GM19099 (cell line): ENCODE measurements around the gene HP1BP3.

Experiments used
- POLR2A ChIP-seq: IDR thresholded peaks from 3 replicates; pipeline ENCODE4 v1.6.1; 2011; ENCODE audit warnings: low read depth; ENCODE audit not compliant: insufficient read length; ENCODE audit errors: extremely low read depth

HP1BP3 gene

DNA sequence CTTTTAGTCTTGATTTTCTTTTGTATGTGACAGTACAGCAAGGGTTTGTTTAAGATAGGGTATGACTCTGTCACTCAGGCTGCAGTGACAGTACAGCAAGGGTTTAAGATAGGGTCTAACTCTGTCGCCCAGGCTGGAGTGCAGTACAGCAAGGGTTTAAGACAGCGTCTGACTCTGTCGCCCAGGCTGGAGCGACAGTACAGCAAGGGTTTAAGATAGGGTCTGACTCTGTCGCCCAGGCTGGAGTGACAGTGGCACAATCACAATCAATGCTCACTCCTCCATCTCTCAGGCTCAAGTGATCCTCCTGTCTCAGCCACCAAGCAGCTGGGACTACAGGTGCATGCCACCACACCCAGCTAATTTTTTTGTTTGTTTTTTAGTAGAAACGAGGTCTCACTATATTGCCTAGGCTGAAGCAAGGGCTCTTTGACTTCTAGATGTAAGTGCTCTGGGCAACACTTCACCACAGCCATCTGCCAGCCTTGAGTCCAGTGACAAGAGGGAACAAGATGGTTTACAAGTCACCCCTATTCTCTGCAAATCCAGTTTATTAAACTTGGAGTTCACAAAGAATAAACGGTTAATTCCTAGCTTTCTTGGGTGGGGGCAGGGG, 53.6 kb downstream of the HP1BP3 start:
- no peak for TF ChIP-seq POLR2A

DNA sequence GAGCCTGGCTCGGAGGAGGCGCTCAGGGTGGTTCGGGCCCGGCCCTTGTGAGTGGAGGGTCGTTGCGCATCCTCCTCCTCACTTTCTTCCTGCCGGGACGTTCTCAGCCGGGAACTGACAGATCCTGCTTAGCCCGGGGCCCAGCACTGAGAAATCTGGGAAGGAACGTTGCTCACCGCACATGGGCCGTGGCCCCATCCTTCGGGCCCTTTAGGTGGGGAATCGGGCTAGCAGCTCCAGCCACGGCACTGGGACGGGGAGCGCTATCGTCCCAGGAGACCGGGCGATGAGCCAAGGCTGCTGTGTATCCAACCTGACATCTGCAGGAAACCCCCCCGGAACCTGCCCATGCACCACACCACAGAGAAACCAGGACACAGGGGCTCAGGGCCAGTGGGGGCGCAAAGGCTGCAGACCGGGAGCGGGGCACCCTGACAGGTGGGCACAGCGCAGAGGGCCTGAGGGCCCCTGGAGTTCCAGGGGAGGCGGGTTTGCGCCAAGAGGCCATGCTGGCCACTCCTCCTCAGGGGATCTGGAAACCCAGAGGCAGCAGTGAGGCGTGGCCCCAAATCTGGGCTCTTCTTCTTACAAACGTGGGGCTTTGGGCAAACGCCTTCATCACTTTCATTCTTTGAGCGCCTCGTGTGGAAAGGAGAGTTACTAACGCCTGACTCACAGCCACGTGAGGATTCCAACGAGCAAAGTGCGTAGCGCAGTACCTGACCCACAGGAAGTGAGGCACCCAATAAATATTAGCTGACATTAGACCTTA, 54.3 kb downstream of the HP1BP3 start, which contains the start of gene SH2D5:
SH2D5 (minus strand) TSS at position 116 of the 772 bp plus-strand sequence. CDS start 4,659 bp downstream, outside the sequence.
- TF ChIP-seq POLR2A, result no peak

DNA sequence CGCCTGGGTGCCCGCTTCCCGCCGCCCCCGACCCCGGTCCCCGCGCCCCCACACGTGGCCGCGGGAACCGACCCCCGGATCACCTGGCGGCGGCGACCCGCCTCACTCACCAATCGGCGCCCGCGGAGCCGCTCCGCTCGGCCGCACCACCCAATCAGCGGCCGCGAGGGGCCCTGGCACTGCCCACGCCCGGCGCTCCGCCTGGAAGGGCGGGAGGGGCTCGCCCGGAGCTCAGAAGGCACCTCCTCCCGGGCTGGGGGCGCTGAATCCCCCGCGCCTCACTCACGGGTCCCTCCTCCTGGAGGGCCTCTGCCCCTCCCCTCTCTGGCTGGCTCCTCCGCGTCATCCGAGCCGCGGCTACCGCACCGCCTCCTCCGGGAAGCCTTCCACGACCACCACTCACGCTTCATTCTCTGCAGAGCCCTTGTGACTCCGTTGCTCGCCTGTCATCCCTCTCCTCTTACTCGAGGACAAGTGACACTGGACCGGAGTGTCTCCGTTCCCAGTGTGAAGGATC, 55.0 kb downstream of the HP1BP3 start:
- TF ChIP-seq POLR2A, result no peak

DNA sequence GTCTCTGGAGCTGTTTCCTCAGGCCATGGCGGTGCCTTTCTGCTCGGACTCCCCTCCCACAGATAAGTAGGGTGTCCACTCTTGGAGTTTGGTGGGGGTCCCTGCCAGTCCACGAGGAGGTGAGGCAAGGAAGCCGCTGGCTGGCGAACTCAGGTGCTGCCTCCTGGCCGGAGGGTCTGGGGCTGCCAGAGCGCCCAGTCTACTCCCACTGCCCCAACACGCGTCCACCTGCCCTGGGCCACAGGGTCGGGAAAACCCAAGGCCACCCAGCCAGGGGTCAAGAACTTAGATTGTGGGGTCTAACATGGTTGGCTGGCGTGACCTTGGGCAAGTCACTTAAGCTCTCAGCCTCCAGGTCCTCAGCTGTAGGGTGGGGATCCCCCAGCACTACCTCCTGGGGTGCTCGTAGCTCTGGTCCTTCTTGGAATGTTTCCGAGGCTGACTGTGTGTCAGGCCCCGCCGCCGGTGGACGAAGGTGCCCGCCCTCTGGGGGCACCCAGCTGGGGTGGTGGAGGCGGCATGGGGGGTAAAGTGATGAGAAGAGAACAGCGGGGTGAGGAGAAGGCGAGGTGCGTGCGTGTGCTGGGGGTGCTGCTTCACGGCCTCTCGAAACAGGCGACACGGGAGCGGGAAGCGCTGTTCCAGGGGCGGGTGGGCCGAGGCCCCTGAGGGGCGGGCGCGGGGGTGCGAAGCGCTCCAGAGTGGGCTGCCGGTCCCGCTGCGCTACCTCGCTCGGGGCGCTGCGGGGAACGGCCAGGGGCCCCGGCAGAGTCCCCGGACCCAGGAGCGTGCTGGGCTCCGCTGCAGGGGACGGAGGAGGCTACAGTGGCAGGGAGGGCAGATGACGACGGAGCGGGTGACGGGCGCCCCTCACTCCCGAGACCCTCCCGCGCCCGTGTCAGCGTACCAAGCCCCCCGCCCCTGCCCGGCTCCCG, 55.8 kb downstream of the HP1BP3 start:
- TF ChIP-seq POLR2A, result no peak

DNA sequence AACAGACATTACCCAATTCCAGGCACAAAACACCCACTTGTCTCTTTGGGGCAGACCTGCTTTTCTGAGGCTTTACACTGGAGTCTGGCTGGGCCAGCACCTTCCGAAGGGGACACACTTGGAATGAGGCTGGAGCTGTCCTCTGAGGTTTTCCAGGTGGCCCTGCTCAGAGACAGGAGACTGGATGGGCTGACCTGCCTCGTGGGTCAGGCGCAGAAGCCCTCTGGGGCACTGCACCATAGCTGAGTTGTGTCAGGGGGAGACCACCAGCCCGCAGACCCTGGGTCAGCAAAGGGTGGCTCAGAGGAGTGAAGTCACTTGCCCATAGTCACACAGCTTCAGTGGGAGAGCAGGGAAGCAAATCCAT, 56.4 kb downstream of the HP1BP3 start:
- no peak for TF ChIP-seq POLR2A

DNA sequence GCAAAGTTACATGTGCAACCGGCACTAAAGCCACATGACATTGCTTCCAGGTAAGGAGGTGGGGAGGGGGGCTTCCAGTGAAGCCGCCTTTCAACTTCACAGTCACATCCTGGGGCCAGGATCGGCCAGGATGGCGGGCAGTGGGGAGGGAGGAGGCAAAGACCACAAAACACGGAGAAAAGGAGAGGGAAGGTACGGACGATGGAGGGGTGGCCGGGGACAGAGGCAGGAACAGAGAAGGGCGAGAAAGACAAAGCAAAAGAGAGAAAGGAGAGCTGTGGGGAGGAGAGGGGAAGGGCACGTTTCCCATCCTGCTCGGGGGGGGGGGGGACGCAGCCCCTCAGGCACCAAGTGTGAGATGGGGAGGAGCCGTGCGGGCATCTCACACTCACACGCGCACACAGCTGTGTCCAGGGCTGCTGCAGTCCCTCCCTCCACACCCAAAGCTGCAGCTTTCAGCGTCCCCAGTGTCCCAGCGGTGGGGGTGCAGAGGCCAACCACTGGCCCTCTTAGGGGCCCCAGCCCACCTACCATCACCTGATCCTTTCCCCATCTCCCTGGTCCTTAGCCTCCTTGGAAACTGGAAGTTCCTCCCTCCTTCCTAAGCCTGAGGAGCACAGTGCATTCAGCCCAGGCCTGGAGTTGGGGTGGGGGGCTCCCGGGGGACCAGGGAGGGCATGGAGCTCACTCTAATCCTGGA, 57.0 kb downstream of the HP1BP3 start:
- no peak for TF ChIP-seq POLR2A

DNA sequence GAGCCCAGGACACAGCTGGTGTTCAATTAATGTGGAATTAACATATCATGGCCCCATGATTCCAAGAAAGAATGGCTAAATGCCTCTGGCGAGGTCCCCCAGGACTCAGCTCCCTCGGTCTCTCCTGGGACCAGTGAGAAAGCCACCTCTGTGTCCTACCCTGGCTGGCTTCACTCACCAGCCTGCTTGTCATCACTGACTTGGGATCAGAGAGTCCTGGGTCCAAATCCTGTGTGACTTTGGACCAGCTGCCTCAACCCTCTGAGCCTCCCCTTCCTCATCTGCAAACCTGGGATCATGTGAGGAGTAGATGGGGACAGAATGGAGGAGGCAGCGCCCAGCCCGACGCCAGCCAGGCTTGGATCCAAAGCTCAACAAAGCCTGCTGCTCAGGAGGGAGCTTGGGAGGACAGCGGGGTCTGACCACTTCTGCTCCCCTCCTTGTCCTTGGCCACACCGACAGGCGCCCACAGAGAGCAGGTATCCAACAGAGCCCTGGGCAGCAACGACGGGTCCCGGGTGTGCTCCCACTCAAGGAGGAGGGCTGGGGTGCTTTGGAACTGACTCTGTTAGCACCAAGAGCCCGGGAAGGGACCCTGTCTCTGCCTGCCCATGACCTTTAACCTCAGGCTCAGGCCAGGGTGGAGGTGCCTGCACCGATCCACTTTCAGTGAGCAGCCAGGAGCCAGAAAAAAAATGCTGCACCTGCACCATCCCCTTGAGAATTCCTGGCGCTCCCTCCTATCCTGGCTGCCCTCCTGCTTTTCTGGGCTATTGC, 57.8 kb downstream of the HP1BP3 start:
- no peak for TF ChIP-seq POLR2A

DNA sequence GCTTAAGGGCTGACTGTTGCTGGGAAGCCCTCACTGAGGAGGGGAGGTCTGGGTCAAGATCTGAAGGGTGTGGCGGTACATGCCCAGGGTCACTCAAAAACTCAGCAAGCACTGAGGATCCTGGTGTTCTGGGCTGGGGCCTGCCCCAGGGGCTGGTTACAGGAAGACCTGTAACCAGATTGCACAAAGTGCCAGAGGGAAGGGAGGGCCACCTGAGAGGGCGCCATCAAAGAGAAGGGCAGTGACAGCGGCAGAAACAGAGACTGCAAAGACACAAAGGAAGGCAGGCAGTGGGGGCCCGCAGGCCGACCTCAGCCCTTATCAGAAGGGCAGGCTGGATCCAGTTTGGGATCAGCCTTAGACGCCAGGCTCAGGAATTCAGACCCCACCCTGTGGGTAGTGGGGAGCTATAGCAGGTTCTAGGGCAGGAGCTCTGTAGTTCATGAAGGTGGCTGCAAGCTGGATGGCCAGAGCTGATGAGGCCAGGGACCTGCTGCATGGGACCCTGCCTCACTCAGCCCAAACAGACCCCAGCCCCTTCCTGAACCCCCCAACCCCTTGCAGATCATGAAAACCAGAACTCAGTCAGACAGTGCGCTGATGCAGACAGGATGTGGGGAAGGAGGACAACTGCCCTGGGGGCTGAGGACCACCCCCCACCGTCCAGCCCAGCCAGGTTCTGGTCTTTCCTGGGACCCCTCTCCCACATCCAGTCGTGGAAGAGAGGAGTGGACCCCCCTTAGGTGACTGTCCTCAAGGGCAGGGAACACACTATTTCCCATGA, 58.5 kb downstream of the HP1BP3 start:
- no peak for TF ChIP-seq POLR2A

DNA sequence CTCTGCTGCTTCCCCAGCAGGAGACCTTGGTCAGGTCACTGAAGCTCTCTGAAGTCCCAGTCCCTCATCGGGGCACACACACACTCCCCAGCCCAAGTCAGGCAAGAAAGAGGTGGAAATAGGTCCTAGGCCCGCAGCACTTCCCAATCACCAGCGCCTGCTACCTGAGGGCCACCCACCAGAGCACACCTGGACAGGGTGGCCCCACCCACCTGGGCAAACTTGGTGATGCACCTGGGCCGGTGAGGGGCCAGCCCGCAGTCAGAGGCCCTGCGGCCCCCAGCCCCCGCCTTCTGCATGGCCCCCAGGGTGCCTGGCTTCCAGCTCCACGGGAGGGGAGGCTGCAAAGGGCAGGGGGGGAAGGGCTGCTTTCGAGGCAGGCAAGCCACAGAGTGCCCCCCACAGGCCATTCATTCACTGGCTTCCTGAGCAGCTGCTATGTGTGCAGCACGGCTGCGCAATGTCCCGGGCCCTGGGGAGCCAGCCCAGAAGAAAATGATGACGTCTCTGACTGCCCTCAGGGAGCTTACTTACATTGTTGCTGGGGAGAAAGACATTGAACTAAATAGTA, 59.3 kb downstream of the HP1BP3 start:
- no peak for TF ChIP-seq POLR2A

DNA sequence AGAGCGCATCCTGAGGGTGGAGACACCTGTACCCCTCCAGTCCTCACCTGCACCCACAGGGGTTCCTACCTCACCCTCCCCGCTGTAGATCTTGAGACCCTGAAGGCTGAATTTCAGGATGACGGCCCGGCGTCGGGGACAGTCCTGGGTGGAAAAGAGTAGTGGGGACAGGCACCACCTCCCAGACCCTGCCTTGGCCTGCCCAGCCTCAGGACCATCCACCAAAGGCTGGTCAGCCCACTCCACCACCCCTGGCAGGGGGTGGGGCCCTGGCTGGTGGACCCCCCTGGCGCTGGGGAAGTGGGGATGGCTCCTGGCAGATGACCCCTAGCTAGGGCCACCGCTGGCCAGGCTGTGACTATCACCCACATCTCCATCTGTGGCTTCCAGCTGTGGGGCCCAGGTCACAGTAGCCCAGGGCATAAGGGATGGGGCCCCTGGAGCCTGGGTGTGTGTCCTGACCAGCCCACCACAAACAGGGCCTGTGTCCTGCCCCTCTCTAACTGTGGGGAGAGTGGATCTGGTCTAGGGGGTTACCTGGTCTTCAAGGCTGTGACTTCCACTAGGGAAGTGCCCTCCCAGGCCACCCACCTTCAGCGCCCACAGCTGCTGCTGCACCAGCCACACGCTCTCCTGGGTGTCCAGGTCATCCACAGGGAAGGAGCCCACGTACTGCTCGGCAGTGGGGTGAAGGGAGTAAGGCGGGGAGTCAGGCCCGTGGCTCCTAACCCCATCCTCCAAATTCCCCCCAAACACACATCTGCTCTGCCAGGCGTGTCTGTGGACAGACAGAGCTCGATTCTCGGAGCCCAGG, 60.0 kb downstream of the HP1BP3 start:
- no peak for TF ChIP-seq POLR2A

DNA sequence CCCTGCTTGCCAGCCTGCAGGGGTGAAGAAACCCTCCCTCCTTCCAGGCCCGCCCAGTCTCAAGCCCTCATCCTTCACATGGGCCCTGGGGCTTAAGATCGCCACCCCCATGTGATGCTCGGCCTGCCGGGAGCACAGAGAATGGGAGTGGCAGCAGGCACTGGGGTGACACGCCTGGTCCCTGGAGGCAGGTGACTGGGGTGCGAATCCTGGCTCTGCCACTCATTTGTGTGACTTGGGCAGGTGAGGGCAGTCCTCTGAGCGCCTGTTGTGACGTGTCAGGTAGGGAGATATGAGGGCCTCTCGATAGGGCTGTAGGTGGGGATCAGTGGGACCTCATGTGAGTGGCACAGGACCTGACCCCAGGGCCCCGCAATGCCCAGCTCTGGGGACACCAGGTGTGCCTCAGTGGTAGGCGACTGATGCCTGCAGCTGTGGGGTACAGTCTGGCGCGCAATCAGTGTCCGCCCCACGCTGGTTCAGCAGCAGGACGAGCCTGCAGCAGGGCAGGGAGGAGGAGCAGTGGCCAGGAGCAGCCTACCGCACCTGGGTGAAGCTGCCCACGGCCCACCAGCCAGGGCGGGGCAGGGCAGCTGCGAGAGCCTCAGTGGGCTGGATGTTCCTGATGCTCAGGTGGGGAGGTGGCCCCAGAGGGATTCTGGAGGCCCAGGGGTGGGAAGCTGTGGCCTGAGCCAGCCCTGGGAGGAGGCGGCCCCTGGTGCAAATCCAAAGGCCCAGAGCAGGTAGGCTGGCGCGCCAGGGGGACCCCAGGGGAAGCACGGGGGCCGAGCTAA, 60.8 kb downstream of the HP1BP3 start:
- no peak for TF ChIP-seq POLR2A
